ENCODE results near the gene HNF1A.

- TF ChIP-seq CTCF (conservative IDR thresholded peaks at IDR 0.05 in 1 of 2, IDR thresholded peaks at IDR 0.05 in 1 of 2; ENCODE audit: low read depth in 1 of 2, low read length in 2 of 2), result no peak
- TF ChIP-seq EZH2 (IDR thresholded peaks at IDR 0.05; ENCODE audit: low read length, missing control alignments), result no peak
These were observed 64.7 kb downstream of the HNF1A start for GRCh38 chr12:121043067-121043466.

Data from fibroblast of lung (primary cell).